Mesothelial cell of epicardium (in vitro differentiated cells): ENCODE measurements around the gene SACS. TPM values are rescaled to one million over a fixed set of nuclear protein-coding genes. Genes with fewer than 3 reads are reported as not detected.

ENCODE experiments used
- DNase-seq, 2 experiments: peaks; one replicate each; pipeline ENCODE4 v3.0.0; 2021; ENCODE audit warnings: low spot score in 2 of 2; ENCODE audit not compliant: unreplicated experiment in 2 of 2
- H3K27ac Mint-ChIP-seq: 2 replicates; pipeline ENCODE4 v1.8.0; 2021; ENCODE audit warnings: mixed read lengths
- H3K27me3 Mint-ChIP-seq: 2 replicates; pipeline ENCODE4 v1.8.0; 2021; ENCODE audit warnings: low read depth, mixed read lengths
- H3K36me3 Mint-ChIP-seq: 2 replicates; pipeline ENCODE4 v1.8.0; 2021; ENCODE audit warnings: mixed read lengths
- H3K4me1 Mint-ChIP-seq: 2 replicates; pipeline ENCODE4 v1.8.0; 2021; ENCODE audit warnings: mixed read lengths
- H3K4me3 Mint-ChIP-seq: 2 replicates; pipeline ENCODE4 v1.8.0; 2021; ENCODE audit warnings: mild to moderate bottlenecking, moderate library complexity, mixed read lengths
- H3K9me3 Mint-ChIP-seq: 2 replicates; pipeline ENCODE4 v1.8.0; 2021; ENCODE audit warnings: mixed read lengths
- CTCF ChIP-seq: fragments of 200-600 bp; sonication (generic); IDR thresholded peaks from one replicate; pipeline ENCODE4 v1.5.0; 2021; ENCODE audit warnings: antibody characterized with exemption; ENCODE audit not compliant: unreplicated experiment
- total RNA-seq: library from RNA; stranded (reverse); gene quantifications from 3 replicates; pipeline ENCODE4 v1.2.1, GENCODE V29; 2021

The SACS gene
- total RNA-seq, 1 donor from 2014 or later: 18.7 TPM

- H3K9me3 Mint-ChIP-seq: peaks cover 3% of the 10 kb centered on the region
- TF ChIP-seq CTCF: no peak
- H3K4me3 Mint-ChIP-seq: no peak overlapping the region
- H3K4me1 Mint-ChIP-seq: peaks cover 31% of the 10 kb centered on the region
- H3K36me3 Mint-ChIP-seq: no peaks in the 10 kb centered on the region
- DNase-seq: no peak
- no peak overlapping the region for H3K27ac Mint-ChIP-seq
- H3K27me3 Mint-ChIP-seq: no peaks in the 10 kb centered on the region
These were observed 26.8 kb upstream of the SACS start for GRCh38 chr13:23460309-23460708.

- Mint-ChIP-seq H3K27ac (no peak overlapping the region), H3K36me3 (no peaks in the 10 kb centered on the region), H3K4me1 (peaks cover 31% of the 10 kb centered on the region), H3K9me3 (no peaks in the 10 kb centered on the region), H3K4me3 (no peak overlapping the region), H3K27me3 (no peaks in the 10 kb centered on the region)
- no peak for DNase-seq
- no peak for TF ChIP-seq CTCF
These were observed 25.5 kb upstream of the SACS start for GRCh38 chr13:23458989-23459388.

GRCh38 chr13:23456437-23457210 lies 23.1 kb upstream of the SACS start:
- peaks cover 14% of the 10 kb centered on the region for H3K4me1 Mint-ChIP-seq
- no peaks in the 10 kb centered on the region for H3K36me3 Mint-ChIP-seq
- DNase-seq: no peak
- no peak overlapping the region for H3K4me3 Mint-ChIP-seq
- H3K9me3 Mint-ChIP-seq: no peaks in the 10 kb centered on the region
- H3K27ac Mint-ChIP-seq: no peak overlapping the region
- TF ChIP-seq CTCF: no peak
- H3K27me3 Mint-ChIP-seq: no peaks in the 10 kb centered on the region

- Mint-ChIP-seq H3K4me1 (peaks cover 24% of the 10 kb centered on the region), H3K9me3 (no peaks in the 10 kb centered on the region), H3K27me3 (no peaks in the 10 kb centered on the region), H3K27ac (no peak overlapping the region), H3K36me3 (no peaks in the 10 kb centered on the region), H3K4me3 (no peak overlapping the region)
- DNase-seq: no peak
- TF ChIP-seq CTCF: no peak
These were observed 22.1 kb upstream of the SACS start for GRCh38 chr13:23455401-23456185.

- no peak overlapping the region for H3K27ac Mint-ChIP-seq
These were observed 19.6 kb upstream of the SACS start for GRCh38 chr13:23453132-23453531.

More at GRCh38 chr13:23453132-23453531, 19.6 kb upstream of the SACS start:
- TF ChIP-seq CTCF: no peak
- Mint-ChIP-seq H3K36me3 (no peaks in the 10 kb centered on the region), H3K4me3 (no peak overlapping the region), H3K9me3 (no peaks in the 10 kb centered on the region), H3K4me1 (peaks cover 20% of the 10 kb centered on the region), H3K27me3 (no peaks in the 10 kb centered on the region)
- no peak for DNase-seq
